Muscle of arm (tissue), 12 donors: ENCODE results near the gene ANKRD12. TPM values are rescaled to one million over a fixed set of nuclear protein-coding genes. Genes with fewer than 3 reads are reported as not detected.
A peak's percentile ranks its signal among the peaks of the same experiment; 100 is the strongest.

Source experiments
- DNase-seq: peaks from one replicate; pipeline ENCODE4 v3.0.0-alpha.2; 2013
- polyA plus RNA-seq, 12 donors: library from polyadenylated mRNA; unstranded; fragments of 120-200 nt; gene quantifications; one replicate each; pipeline ENCODE4 v1.2.1, GENCODE V29; 2013; ENCODE audit not compliant: insufficient read length in 12 of 12

The ANKRD12 gene
- polyA plus RNA-seq, 12 donors = 19.8 to 45.8 (median 22.1) TPM; not detected in 1

DNA sequence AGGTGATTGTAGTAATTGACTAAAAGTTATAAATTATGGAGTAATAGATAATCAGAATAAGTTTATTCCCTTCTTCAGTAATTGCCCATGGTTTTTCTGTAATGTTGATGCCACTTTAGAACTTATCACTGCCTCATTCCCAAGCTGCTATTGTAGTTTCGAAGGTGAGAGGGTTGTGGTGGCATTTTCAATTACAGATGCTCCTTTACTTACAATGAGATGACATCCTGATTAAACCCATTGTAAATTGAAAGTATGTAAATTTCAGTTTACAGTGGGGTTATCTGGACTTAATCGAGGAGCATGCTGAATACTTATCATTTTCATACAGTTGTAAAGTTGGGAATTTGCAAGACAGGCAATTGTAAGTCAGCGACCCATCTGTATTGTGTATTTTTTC is 31.2 kb upstream of the ANKRD12 start:
- DNase-seq = no peak

- DNase-seq = no peak
Measured at GRCh38 chr18:9106094-9106493, 30.5 kb upstream of the ANKRD12 start.

DNA sequence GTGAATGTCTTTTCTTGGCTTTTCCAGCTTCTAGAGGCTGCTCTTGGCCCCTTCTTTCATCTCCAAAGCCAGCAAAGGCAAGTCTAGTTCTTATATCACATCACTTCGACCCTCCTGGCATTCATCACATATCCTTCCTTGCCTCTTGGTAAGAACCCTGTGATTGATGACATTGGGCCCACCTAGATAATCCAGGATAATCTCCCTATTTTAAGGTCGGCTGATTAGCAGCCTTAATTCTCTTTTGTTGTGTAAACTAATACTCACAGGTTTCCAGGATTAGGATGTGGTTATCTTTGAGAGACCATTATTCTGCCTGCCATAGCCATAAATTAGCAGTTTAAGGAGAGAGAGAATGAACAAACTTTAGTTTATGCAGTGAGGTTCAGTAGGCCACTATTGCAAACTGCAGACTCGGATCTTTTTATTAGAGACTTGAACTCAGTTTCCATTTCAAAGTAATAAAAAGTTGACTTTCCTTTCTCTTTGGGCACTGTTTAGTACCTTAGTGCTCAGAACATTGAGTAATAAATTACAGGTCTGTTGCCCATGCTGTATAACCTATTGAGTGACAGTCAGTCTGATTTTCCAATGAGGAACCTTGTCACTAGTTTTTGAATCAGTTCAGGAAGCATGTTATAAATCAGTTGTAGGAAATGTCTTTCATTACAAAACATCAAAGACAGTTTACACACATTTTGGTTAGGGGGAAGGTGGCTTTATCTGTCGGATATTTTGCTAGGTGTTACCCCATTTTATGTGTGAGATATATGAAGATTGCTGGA is 29.6 kb upstream of the ANKRD12 start:
- no peak for DNase-seq

DNA sequence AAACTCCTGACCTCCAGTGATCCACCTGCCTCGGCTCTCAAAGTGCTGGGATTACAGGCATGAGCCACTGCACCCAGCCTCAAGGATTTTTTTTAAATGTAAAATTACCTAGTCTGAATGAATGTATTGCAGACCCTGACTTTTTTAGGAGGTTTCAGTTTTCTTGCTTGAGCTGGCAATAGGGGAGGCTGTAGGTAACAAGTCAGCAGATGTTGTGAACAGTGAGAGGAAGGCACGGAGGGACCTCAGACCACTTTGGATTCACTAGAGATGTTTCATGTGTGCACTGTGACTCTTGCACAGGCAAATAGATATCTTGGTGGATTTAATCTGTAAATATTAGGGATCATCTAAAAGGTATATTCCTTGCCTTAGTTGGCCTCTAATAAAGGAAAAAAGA is 27.7 kb upstream of the ANKRD12 start:
- DNase-seq = no peak

DNA sequence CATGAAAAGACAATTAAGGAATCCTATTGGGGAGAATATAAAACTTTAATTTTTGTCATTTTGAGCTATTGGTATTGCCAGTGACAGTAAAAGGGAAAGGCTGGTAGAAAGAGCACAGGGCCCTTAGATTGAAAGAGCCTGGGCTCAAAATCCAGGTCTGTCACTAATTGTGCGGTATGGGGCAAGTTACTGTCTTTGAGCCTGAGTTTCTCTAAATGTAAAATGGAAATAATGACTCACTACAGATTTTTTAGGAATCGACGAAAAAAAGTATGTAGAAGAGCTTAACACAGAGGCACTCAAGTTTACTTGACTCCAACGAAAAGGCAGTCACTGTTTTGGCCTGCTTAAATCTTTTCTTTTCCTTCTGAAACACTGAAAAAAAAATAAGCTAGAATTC is 27.1 kb upstream of the ANKRD12 start:
- no peak for DNase-seq

GRCh38 chr18:9113468-9114149 is 23.0 kb upstream of the ANKRD12 start:
- no peak for DNase-seq

GRCh38 chr18:9115984-9116383 is 20.6 kb upstream of the ANKRD12 start:
- no peak for DNase-seq

- no peak for DNase-seq
Measured at GRCh38 chr18:9117980-9118841, 18.4 kb upstream of the ANKRD12 start.

GRCh38 chr18:9120796-9121195 is 15.8 kb upstream of the ANKRD12 start:
- DNase-seq = no peak

- no peak for DNase-seq
Measured at GRCh38 chr18:9123520-9123919, 13.1 kb upstream of the ANKRD12 start.

- no peak for DNase-seq
Measured at GRCh38 chr18:9124824-9125223, 11.8 kb upstream of the ANKRD12 start.

DNA sequence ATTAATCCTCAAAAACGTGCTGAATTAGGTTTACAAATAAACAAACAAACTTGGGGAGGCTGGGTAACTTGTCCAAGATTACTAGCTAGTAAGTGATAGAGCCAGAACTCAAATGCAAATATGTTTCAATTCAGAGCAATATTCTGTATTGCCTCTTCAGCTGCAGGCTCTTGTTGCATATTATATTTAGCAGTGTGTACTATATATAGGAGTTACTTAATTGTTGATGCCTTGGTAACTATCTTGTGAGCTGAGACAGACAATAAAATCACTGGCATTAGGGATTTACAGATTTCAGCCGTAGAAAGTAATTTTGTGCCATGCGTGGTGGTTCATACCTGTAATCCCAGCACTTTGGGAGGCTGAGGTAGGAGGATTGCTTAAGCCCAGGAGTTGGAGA is 10.2 kb upstream of the ANKRD12 start:
- DNase-seq = no peak

- DNase-seq = no peak
Measured at GRCh38 chr18:9130195-9130594, 6.4 kb upstream of the ANKRD12 start.

DNA sequence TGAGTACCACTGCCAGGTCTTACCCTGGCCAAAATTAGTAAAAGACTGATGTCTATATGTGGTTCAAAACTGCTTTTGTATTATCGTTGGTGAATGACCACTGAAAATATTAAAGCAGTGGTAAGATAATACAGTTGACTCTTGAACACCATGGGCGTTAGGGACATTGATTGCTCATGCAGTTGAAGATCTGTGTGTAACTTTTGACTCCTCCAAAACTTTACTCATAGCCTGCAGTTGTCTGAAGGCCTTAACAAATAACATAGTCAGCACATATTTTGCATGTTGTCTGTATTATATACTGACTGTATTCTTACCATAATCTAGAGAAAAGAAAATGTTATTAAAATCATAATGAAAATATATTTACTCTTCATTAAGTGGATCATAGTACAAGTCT is 5.8 kb upstream of the ANKRD12 start:
- no peak for DNase-seq

GRCh38 chr18:9132628-9133027 is 4.0 kb upstream of the ANKRD12 start:
- no peak for DNase-seq

GRCh38 chr18:9133225-9133624 is 3.4 kb upstream of the ANKRD12 start:
- no peak for DNase-seq

- no peak for DNase-seq
Measured at GRCh38 chr18:9135081-9135911, 1.3 kb upstream of the ANKRD12 start.

- DNase-seq = peak; percentile 14
Measured at GRCh38 chr18:9135912-9136314, 668 bp upstream of the ANKRD12 start.

- peak; percentile 74 for DNase-seq
Measured at GRCh38 chr18:9137168-9138066, 836 bp downstream of the ANKRD12 start.

- no peak for DNase-seq
Measured at GRCh38 chr18:9139400-9140039, 2.9 kb downstream of the ANKRD12 start.
